ENCODE results near the gene TUBB3. TPM values are rescaled to one million over a fixed set of nuclear protein-coding genes. Genes with fewer than 3 reads are reported as not detected.

Gene TUBB3
- total RNA-seq, 1 experiment from 2014 or later, result 607 TPM

Other genes starting within 250 kb of the TUBB3 start
- gene CDK10, start 236.7 kb upstream of the TUBB3 start, total RNA-seq (2014; rRNA removed; shearing (Covaris generic)), result 36.5 and 45.0 TPM in 2 replicates
- gene SPATA2L, start 221.6 kb upstream of the TUBB3 start, total RNA-seq (2014; rRNA removed; shearing (Covaris generic)), result 13.5 and 16.0 TPM in 2 replicates
- gene VPS9D1, start 202.4 kb upstream of the TUBB3 start, total RNA-seq (2014; rRNA removed; shearing (Covaris generic)), result 1.9 and 4.5 TPM in 2 replicates
- 8.0 and 11.4 TPM in 2 replicates for gene ZNF276, start 201.8 kb upstream of the TUBB3 start, total RNA-seq (2014; rRNA removed; shearing (Covaris generic))
- gene FANCA, start 106.7 kb upstream of the TUBB3 start, total RNA-seq (2014; rRNA removed; shearing (Covaris generic)), result 51.9 and 52.0 TPM in 2 replicates
- gene SPIRE2, start 94.9 kb upstream of the TUBB3 start, total RNA-seq (2014; rRNA removed; shearing (Covaris generic)), result 8.2 and 9.6 TPM in 2 replicates
- gene TCF25, start 49.8 kb upstream of the TUBB3 start, total RNA-seq (2014; rRNA removed; shearing (Covaris generic)), result 70.5 and 71.8 TPM in 2 replicates
- gene MC1R, start 4.5 kb upstream of the TUBB3 start, total RNA-seq (2014; rRNA removed; shearing (Covaris generic)), result 5.6 and 6.5 TPM in 2 replicates
- gene DEF8, start 25.4 kb downstream of the TUBB3 start, total RNA-seq (2014; rRNA removed; shearing (Covaris generic)), result 65.0 and 67.2 TPM in 2 replicates
- gene DBNDD1, start 96.1 kb downstream of the TUBB3 start, total RNA-seq (2014; rRNA removed; shearing (Covaris generic)), result 59.7 and 71.4 TPM in 2 replicates
- not detected in 2 replicates for gene PRDM7, start 154.0 kb downstream of the TUBB3 start, total RNA-seq (2014; rRNA removed; shearing (Covaris generic))